GM19438 (cell line): ENCODE measurements around the gene NUDT22.

Source experiments
- ATAC-seq: cut with Tn5 transposase; IDR thresholded peaks from one replicate; pipeline ENCODE4 v1.9.1; 2021; ENCODE audit warnings: low read depth; ENCODE audit not compliant: unreplicated experiment

The NUDT22 gene

GRCh38 chr11:64226507-64227051 lies 505 bp downstream of the NUDT22 start:
- ATAC-seq, result no peak

DNA sequence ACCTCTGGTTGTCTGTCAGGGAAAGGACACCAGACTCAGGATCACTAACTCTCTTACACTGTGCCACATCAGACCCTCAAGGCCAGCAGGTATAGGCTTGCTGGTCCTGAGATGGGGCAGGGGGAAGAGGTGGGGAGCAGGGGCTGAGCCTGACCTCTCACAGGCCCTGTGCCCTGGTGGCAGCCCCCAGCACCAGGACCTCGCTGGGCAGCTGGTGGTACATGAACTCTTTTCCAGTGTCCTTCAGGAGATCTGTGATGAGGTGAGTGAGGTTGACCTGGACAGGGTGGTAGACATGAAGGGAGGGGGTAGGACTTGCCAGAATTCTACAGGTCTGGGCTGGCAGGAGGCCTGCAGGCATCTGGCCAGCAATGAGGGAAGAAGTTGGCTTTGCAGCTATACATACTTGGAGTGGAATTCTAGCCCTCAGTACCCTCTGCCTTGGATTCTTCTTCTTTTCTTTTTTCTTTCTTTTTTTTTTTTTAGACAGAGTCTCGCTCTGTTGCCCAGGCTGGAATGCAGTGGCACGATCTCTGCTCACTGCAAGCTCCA lies 1.4 kb downstream of the NUDT22 start:
- ATAC-seq, result no peak

GRCh38 chr11:64229090-64229743 lies 3.1 kb downstream of the NUDT22 start:
- ATAC-seq, result no peak

- ATAC-seq, result no peak
Measured at GRCh38 chr11:64229744-64230170, 3.7 kb downstream of the NUDT22 start.

DNA sequence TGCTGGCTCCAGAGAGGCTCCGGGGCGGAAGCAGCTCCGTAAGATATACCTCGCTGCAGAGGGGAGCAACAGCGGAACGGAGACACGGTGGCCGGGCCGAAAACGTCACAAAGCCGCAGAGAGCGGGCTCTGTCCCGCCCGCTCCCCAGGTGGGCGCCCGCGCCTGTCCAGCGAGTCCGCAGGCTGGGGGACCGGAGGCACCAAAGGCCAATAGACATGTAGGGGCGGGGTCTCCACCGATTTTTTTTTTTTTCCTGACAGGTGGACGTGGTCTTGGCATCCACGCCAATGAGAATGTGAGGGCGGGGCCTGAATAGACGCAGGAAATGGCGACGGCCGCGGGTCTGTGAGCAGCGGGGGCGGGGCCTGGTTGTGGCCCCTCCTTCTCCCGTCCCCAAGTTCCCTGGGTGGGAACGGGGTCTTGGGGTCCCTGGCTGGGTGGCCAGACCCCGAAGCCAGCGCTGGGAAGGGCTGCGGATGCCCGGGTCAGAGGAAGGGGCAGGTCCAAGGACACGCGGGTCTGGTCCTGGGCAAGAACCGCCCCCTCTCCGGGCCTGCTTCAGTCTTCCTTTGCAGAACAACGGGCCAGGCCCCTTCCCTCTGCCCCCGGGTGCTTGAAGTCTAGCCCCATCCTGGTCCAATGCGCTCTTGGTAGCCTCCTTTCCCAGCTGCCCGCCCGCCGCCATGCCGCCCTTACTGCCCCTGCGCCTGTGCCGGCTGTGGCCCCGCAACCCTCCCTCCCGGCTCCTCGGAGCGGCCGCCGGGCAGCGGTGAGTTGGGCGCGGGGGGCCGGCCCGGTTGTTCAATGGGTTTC lies 4.3 kb downstream of the NUDT22 start, which contains the start of gene DNAJC4:
Gene DNAJC4, plus strand, starts transcription at position 378 of the 814 bp plus-strand sequence. Its CDS starts 307 bp downstream, at position 685.
- peak; percentile 46 for ATAC-seq

DNA sequence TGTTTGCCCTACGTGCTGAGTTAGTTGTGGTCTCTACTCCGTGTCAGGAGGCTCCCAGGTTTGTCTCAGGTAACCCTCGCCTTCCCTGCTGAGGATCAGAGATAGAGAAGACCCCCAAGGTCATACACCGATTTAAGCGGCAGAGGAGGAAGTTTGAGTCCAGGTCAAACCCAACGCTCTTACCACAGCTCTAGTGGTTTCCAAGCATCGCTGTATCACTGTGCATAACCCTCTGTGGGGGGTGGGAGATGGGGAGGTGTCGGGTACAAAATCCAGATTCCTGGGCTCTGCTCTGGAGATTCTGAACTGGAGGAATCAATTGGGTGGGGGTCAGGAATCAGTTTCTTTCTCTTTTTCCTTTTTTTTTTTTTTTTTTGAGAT lies 4.9 kb downstream of the NUDT22 start:
- ATAC-seq, result no peak

DNA sequence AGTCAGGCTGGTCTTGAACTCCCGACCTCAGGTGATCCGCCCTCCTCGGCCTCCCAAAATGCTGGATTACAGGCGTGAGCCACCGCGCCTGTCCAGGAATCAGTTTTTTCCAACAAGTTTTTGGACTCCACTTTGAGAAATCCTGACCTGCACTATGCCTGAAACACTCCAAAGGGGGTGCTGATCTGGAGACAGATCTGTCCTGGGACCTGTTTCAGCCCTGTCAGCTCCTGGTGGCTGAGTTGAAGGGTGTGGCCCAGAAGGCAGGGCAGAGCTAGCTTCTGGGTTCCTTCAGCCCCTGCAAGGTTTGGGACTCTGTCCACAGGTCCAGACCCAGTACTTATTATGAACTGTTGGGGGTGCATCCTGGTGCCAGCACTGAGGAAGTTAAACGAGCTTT lies 5.5 kb downstream of the NUDT22 start:
- no peak for ATAC-seq

DNA sequence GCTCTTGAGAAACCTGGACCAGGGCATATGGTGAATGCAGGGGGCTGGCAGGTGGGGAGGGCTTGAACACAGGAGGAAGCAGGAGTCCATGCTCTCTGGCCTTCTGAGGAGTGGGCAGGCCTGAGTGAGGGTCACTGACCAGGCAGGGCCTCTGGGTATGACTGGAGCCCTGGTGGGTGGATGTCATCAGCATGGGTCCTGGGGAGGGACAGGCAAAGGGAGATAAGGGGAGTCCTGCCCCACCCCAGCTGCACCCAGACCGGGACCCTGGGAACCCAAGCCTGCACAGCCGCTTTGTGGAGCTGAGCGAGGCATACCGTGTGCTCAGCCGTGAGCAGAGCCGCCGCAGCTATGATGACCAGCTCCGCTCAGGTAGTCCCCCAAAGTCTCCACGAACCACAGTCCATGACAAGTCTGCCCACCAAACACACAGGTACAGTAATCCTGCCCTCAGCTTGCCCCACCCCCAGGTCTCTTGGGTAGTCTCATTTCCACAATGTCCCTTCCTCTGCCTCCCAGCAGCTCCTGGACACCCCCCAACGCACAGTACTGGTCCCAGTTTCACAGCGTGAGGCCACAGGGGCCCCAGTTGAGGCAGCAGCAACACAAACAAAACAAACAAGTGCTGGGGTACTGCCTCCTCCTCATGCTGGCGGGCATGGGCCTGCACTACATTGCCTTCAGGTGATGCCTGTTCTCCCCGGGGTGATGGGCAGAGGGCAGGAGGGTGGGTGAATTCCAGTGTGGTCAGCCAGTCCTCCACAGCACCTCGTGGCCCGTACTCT lies 6.3 kb downstream of the NUDT22 start:
- ATAC-seq, result no peak

DNA sequence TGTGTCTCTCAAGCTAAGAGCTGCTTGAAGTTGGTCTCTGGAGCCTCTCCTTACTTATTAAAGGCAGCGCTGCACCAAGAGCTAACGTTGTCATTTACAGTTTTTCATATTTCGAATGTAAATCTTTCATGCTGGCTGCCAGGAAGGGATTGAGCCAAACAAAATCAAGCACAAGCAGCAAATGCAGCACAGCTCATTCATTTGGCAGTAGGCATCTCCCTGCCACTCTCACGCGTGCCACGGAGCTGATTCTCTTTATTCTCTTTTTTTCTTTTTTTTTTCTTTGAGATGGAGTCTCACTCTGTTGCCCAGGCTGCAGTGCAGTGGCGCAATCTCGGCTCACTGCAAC lies 6.9 kb downstream of the NUDT22 start:
- no peak for ATAC-seq

GRCh38 chr11:64233913-64234586 lies 8.0 kb downstream of the NUDT22 start, which contains the start of gene VEGFB:
Gene VEGFB, plus strand, starts transcription at chr11:64234584. Its CDS starts 250 bp downstream, at chr11:64234834.
- peak; percentile 35 for ATAC-seq

DNA sequence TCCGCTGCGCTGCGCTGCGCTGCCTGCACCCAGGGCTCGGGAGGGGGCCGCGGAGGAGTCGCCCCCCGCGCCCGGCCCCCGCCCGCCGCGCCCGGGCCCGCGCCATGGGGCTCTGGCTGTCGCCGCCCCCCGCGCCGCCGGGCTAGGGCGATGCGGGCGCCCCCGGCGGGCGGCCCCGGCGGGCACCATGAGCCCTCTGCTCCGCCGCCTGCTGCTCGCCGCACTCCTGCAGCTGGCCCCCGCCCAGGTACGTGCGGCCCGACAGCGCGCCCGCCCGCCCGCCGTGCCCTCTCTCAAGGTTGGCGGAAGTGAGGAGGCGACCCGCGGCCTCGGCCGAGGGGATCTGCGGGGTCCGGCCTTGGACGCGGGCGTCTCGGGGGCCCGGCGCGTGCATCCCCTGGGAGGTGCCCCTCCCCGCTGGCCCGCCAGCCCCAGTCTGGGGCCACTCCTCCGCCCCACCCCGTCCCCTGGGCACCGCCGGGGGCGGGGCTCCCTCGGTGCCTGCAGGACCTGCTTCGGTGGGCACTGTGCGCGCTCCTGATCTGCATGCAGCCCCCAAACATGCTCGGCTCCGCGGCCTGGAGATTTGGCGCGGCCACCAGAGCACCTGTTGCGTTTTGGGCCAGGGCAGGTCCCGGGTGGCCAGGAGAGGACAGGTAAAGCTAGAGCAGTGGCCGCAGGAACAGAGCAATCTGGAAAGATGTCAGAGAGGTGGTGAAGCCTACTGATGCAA lies 8.7 kb downstream of the NUDT22 start:
- ATAC-seq, result no peak

- ATAC-seq, result no peak
Measured at GRCh38 chr11:64235437-64236161, 9.5 kb downstream of the NUDT22 start.

GRCh38 chr11:64237484-64237951 lies 11.4 kb downstream of the NUDT22 start:
- no peak for ATAC-seq

- ATAC-seq, result no peak
Measured at GRCh38 chr11:64238076-64238475, 12.0 kb downstream of the NUDT22 start.

- no peak for ATAC-seq
Measured at GRCh38 chr11:64238999-64239398, 12.9 kb downstream of the NUDT22 start.

DNA sequence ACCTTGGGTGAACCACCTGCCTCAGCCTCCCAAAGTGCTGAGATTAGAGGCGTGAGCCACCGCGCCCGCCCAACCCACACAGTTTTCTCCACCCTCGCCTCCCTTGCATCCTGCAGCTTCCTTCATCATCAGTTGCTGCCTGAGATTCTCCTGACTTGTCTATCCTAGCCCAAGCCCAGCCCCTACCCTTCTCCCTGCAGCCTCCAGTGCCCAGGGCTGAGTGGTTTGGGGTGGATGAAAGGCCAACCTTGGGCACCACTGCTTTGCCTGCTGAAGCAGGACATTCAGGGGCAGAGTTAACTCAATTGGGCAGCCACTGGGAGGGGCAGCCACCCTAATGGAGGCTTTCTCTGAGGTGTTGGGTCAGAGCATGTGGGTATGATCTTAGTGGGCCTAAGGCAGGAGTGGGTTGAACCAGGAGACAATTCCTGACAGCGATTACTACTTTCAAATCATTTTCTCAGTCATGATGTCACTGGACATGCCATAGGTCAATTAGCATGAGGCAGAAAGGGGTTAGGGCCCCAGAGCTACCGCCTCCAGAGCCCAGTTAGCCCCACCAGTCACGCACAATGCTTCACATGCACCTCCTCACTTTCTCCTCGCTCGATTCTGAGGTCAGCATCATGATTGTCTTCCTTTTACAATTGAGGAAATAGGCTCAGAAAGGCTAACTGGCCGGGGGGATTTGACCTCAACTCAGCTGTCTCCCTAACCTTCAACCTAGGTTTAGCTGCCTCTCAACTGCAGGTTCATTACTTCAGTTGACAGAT lies 13.8 kb downstream of the NUDT22 start:
- ATAC-seq, result no peak

GRCh38 chr11:64240435-64241240 lies 14.6 kb downstream of the NUDT22 start, which contains the start of gene FKBP2:
Gene FKBP2, plus strand, starts transcription at chr11:64241095. Its CDS starts 1,293 bp downstream, at chr11:64242388.
- ATAC-seq, result peak; percentile 44
